NCI-H524 treated with DMSO at 0.1 percent for 48 hours (cell line): Measurements from ENCODE around the gene PGC.
A peak's percentile ranks its signal among the peaks of the same experiment; 100 is the strongest.

ENCODE experiments used
- DNase-seq: peaks from one replicate; lab custom pipeline; 2025; lab: John Stamatoyannopoulos, UW

Gene PGC

DNA sequence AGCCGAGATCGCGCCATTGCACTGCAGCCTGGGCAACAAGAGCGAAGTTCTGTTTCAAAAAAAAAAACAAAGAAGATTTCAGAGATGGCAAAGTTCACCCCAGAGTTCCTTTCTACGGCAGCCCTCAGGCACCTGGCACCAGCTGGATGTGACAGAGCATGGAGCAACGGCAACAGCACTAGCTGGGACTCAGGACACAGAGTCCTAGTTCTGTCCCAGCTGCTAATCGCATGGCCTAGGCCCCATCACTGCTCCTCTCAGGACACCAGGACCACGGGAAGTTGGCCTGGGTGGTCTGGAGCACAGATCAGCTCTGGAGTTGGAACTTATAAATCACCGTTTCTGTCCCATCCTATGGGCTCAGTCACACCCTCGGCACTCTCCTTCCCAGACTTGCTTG is 1.1 kb downstream of the PGC start:
- DNase-seq: no peak

DNA sequence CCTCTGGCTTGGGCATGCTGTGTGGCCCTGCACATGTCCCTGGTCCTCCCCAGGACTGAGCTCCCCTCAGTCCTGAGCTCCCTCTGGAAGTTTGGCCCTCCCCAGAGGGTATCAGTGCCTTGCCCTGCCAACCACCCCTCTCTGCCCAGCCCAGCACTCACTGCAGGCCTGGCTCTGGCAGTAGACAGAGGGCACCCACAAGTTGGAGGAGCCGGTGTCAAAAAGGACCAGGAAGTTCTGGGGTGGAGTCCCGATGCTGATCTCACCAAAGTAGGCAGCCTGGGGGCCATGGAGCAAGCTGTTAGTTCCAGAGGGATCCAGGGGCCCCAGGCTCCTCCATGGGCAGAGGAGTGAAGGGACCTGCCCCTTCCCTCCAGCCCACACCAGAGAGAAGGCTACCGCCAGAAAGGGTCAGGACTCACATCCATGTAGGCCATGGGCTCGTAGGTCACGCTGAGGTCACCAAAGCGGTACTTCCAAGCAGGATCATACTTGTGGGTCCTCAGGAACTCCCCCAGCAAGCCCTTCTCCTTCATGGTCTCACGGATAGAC is 2.9 kb downstream of the PGC start:
- DNase-seq: no peak

GRCh38 chr6:41743406-41744235 is 3.6 kb downstream of the PGC start:
- DNase-seq: no peak

DNA sequence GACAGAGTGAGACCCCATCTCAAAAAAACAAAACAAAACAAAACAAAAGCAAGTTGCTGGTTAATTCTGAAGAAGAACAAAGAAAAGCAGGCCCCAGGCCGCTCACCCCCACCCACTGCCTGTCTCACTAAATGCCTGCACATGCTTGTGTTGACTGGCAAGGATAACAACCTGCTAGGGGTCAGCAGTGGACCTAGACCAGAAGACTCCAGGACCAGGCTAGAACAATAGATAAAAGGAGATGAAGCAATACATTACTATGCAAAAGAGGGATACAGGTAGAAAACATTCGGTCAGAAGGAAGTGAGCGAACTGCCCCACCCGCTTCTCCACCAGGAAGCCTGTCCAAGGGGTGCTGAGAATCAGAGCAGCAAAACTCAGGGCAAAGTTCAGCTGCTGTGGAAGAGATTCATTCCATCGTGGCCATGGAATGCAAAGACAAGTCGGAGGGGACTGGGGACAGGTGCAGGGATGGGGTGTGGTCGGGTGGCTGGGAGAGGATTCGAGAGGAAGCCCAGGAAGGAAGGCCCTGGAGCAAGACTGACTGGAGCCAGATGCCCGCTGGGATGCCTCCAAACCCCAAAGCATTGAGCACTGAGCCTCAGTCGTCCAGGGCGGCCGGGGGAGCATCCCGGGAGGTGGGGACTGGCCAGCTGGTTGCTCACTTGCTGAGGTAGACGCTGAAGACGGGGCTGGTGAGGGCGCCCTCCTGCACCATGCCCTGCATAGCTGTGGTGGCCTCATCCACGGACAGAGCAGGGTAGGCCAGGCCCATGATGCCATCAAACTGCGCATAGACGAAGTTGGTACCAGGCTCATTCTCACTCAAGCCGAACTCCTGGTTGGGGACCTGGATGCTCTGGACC is 5.3 kb downstream of the PGC start:
- DNase-seq: no peak

- no peak for DNase-seq
These were observed 6.6 kb downstream of the PGC start for GRCh38 chr6:41740366-41741162.

GRCh38 chr6:41739041-41739440 is 8.2 kb downstream of the PGC start:
- no peak for DNase-seq

GRCh38 chr6:41737591-41738130 is 9.5 kb downstream of the PGC start:
- no peak for DNase-seq

DNA sequence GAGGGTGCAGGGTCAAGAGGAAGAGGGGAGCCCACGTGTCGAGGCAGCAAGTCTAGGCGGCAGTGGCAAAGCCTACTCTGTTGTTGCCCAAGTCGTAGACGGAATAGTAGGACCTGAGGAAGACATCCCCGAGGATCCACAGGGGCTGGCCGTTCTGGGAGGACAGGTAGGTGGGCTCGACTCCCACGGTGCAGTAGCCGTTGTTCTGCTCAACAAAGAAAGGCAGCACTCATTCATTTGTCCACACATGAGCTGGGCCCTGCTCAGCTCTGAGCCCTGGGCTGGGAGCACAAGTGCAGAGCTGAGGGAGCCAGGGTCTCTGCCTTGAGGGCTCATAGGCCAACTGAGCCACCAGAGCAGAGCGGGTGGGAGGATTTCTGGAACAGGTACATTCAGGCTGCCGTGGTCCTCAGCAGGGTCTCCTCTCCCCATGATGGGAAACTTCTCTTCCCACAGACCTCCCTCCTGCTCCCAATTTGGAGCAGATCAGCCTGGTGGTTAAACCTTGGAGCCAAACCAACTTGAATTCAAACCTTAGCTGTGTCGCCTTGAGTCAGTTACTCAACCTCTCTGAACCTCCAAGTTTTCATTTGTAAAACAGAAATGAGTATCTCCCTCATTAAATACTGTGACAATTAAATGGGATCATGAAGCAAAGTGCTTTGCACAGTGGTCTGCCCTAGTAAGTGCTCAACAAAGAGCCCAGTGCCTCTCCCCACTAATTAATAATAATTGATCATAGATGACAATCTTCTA is 10.2 kb downstream of the PGC start:
- DNase-seq: no peak

- DNase-seq: no peak
These were observed 10.9 kb downstream of the PGC start for GRCh38 chr6:41736186-41736733.

DNA sequence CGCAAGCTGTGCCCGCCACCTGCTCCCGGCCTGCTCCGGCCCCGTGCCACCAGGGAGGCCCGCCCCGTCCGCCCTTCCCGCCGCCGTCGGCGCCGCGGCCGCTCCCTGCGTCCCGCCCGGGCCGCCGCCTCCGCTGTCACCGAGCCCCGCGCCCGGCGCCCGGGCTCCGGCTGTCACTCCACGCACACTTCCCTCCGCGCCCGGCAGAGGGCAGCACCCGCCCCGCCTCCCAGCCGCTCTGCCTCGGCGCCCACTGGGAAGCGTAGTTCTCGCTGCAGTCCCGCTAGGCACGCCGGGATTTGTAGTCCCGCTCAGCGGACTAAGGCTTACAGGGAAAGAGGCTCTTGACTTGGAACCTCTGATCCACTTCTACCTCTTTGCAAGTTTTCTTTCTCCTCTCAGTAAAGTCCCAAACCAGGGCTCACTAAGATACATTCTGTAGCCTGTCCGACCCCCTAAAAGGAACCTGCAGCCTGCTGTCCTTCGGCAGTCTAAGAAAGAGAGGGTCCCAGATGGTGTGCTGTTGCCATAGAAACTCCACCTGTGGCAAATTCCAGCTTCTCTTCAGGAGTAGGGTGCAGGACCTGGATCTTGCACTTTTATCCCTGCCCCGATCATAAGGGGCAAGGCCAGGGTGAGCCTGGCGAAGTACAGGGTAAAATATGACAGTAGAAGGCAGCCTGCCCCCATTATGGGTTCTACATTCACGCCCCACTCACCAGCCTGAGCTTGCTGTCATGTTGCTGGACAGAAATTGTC is 11.6 kb downstream of the PGC start, which contains the start of gene TFEB:
TFEB (minus strand) TSS at position 182 of the 759 bp plus-strand sequence. CDS start 44,395 bp downstream, outside the sequence.
- peak; percentile 43 for DNase-seq

GRCh38 chr6:41734666-41735426 is 12.4 kb downstream of the PGC start:
- DNase-seq: no peak

DNA sequence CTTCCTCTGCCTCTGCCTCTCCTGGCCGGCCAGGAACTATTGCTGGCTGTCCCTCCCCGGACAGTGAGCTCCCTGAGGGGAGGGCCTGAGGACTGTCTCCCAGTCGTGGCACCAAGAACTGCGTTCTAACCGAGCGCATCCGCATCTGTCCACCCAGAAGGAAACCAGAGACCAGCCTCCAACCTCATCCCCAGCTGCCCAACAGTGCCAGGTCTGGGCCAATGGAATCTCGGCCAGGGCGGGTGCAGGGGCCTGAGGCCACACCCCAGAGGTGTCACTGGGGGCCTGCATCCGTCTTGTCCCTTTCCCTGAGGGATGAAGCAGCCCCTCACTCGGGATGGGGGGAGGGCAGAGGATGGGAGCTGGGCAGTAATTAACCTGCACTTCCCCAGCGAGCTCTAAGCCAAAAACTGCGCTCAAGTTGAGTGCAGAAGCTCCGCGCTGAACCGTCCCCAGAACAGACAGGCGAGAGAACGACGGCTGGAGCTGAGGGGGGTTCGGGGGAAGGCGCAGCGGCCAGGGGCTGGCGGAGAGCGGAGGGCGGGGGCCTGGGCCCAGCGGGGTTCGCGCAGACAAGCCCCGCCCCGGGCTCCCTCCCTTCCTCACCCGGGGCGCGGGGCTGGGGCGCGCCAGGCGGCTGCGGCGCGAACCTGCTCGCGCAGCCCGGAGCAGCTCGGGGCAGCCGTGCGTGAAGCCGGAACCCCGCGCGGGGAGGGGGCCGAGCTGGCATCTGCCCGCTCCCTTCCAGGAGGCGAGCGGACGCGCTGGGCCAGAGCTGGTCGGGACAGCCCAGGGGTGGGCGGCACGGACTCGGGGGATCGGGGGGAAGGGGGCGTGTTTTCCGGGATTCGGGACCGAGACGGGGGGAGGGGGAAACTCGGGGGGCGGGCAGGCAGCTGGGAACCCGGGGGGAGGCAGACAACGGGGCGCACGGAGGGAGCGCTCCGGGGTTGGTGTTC is 13.2 kb downstream of the PGC start:
- DNase-seq: peak; percentile 39

DNA sequence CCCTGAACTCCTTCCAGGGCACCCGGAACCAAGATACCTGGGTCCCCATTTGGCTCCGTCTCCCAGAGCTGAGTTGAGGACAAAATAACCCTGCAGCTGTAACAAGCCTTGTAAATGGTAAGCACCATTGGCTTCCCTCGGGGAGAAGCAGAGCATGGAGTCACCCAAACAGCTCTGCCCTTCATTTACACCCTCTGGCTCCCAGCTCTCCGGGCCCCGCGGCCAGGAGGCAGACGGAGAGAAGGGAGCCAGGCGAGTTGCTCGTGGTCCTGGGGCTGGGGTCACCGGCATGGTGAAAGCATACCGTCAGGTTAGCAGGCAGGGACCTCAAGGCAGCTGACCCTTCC is 13.9 kb downstream of the PGC start:
- no peak for DNase-seq

DNA sequence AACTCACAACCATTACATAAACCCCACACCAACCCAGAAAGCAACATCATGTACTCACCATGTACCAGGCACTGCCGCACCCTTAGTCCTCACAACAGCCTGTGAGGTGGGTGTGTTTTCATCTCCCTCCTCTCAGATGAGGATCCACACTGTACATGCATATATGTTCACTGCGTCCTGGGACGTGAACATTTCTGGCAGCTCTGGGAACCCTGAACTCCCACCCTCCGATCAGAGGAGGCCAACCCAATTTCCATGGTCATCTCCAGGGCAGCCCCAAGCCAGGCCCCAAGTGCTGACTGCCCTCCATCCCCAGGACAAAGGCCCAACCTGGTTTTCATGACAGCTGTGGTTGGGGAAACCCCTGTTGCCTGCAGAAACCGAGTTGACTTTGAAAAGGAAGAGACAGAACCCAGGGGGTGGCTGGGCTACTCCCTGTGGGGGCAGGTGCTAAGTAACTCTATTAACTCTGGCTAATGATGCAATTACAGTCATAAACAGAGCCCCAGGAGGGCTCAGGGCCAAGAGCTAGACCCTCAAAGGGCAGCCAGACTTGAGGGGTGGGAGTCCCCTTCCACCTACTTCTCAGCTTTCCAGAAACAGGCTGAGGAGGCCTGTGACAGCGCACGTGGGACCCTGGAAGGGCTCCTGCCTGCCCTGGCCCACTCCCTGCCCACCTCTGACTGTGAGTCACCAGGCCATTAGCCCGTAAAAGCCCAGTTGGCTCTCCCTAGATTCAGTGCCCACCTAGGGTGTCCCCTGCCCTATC is 14.4 kb downstream of the PGC start:
- DNase-seq: no peak

DNA sequence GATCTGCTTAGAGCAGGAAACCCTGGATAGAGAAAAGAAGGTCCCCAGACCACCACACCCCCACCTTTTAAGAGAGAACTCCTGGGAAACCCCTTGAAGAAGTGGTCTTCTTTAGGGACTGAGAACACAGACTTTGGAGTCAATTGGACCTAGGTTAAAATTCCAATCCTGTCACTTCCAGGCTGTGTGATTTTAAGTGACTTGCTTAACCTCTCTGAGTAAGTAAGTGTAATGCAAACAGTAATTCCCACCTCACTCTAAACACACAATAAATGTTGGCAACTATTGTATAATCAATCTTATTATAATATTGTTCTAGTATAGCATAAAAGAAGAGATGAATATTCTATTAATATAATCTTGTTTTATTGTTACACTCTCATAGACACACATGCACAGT is 15.0 kb downstream of the PGC start:
- DNase-seq: no peak

GRCh38 chr6:41731561-41732086 is 15.6 kb downstream of the PGC start:
- no peak for DNase-seq
